ENCODE results near the gene RASL11B.

GRCh38 chr4:52891743-52892142 is 29.6 kb downstream of the RASL11B start:
- TF ChIP-seq GATA3 (IDR thresholded peaks at IDR 0.05; ENCODE audit: low read depth, low read length) = no peak
- TF ChIP-seq GATA2 (IDR thresholded peaks at IDR 0.05; ENCODE audit: low read depth, low read length) = no peak
